HepG2 (cell line): ENCODE data around the gene BCL2A1. TPM values are rescaled to one million over a fixed set of nuclear protein-coding genes. Genes with fewer than 3 reads are reported as not detected.

ENCODE experiments used
- ATAC-seq: fragments of 200-7000 bp; cut with Tn5 transposase; 3 replicates; pipeline ENCODE4 v1.9.1; 2020; ENCODE audit warnings: mild to moderate bottlenecking, moderate library complexity
- BruUV-seq: library from RNA; stranded (reverse); fragments of 400-500 nt; replicated peaks from 2 replicates; lab custom pipeline; 2021; lab: Mats Ljungman, UMichigan
- CTCF ChIA-PET: fragments of 300-600 bp; formaldehyde crosslinking; extraction: SDS; loops from one replicate; lab custom pipeline; 2021; ENCODE audit warnings: low total read pairs, inconsistent platforms, low intra/inter-chr PET ratio; lab: Yijun Ruan, JAX
- POLR2A ChIA-PET: fragments of 350-600 bp; sonication (Branson Sonifier 250); formaldehyde crosslinking; loops from one replicate; lab custom pipeline; 2020; ENCODE audit warnings: antibody characterized with exemption, inconsistent platforms; lab: Yijun Ruan, JAX
- DNase-seq: peaks from one replicate; pipeline ENCODE4 v3.0.0-alpha.2; 2015; ENCODE audit warnings: low spot score
- FAIRE-seq: peaks from 3 replicates; lab custom pipeline; 2011; peaks lifted over from hg19 to GRCh38; lab: Jason Lieb, UNC
- H2AFZ ChIP-seq: one replicate; pipeline ENCODE4 v1.6.1; 2011; ENCODE audit warnings: low read length, inconsistent platforms
- H3K27ac ChIP-seq: fragments of 300-600 bp; 3 replicates; pipeline ENCODE4 v1.8.0; 2011; ENCODE audit warnings: mixed run types, mild to moderate bottlenecking, mixed read lengths, low read length, inconsistent platforms; ENCODE audit not compliant: insufficient read depth; ENCODE audit errors: extremely low read length
- H3K27me3 ChIP-seq, 2 experiments: fragments of 200-600 bp in 1 of 2; 2 replicates in 1 of 2; 3 replicates in 1 of 2; pipeline versions ENCODE4 v1.6.0 to v1.8.0; 2011; ENCODE audit warnings: low read length in 2 of 2, mild to moderate bottlenecking in 2 of 2, moderate library complexity in 2 of 2, inconsistent platforms in 1 of 2; ENCODE audit not compliant: insufficient read depth in 2 of 2, control insufficient read depth in 1 of 2
- H3K36me3 ChIP-seq, 2 experiments: fragments of 200-600 bp in 1 of 2; replicated peaks in 1 of 2; 2 replicates in 1 of 2; 3 replicates in 1 of 2; pipeline versions ENCODE4 v1.5.1 to v1.8.0; 2011; ENCODE audit warnings: low read length in 2 of 2, inconsistent platforms in 1 of 2; ENCODE audit not compliant: insufficient read depth in 2 of 2, control insufficient read depth in 1 of 2
- H3K4me1 ChIP-seq: 2 replicates; pipeline ENCODE4 v1.5.1; 2012; ENCODE audit warnings: low read length, inconsistent platforms; ENCODE audit not compliant: insufficient read depth
- H3K4me2 ChIP-seq: 2 replicates; pipeline ENCODE4 v1.6.0; 2011; ENCODE audit warnings: low read depth, low read length, inconsistent platforms
- H3K4me3 ChIP-seq, 3 experiments: fragments of 200-600 bp in 1 of 3; sonication (generic), shearing (Covaris generic) in 1 of 3; replicated peaks in 1 of 3; 2 replicates each; pipeline ENCODE4 v1.5.1; 2011 to 2016; ENCODE audit warnings: low read length in 3 of 3, inconsistent platforms in 2 of 3, low read depth in 2 of 3, mild to moderate bottlenecking in 2 of 3, control low read depth in 1 of 3, mixed read lengths in 1 of 3; ENCODE audit not compliant: insufficient read depth in 1 of 3
- H3K79me2 ChIP-seq: one replicate; pipeline ENCODE4 v1.6.1; 2011; ENCODE audit warnings: low read length, inconsistent platforms; ENCODE audit not compliant: insufficient read depth
- H3K9ac ChIP-seq: 2 replicates; pipeline ENCODE4 v1.6.0; 2011; ENCODE audit warnings: mild to moderate bottlenecking, low read depth, low read length, inconsistent platforms; ENCODE audit not compliant: insufficient read depth
- H3K9me3 ChIP-seq: 2 replicates; pipeline ENCODE4 v1.5.1; 2012; ENCODE audit warnings: mild to moderate bottlenecking, low read length
- H4K20me1 ChIP-seq: 2 replicates; pipeline ENCODE4 v1.6.0; 2011; ENCODE audit warnings: inconsistent platforms, mild to moderate bottlenecking, low read length, moderate library complexity; ENCODE audit not compliant: insufficient read depth
- ATM ChIP-seq: fragments of 450-650 bp; IDR thresholded peaks from 2 replicates; pipeline ENCODE4 v1.7.1; 2017; ENCODE audit warnings: mild to moderate bottlenecking, borderline replicate concordance
- CREM ChIP-seq, 2 experiments: sonication (generic) in 1 of 2; formaldehyde crosslinking in 1 of 2; IDR thresholded peaks; 2 replicates each; pipeline versions ENCODE4 v1.4.0 to v1.6.1; 2016 to 2020; ENCODE audit warnings: antibody characterized with exemption in 1 of 2, mild to moderate bottlenecking in 1 of 2, missing genetic modification reagents in 1 of 2
- JUNB ChIP-seq: sonication (generic); formaldehyde crosslinking; IDR thresholded peaks from 2 replicates; pipeline ENCODE4 v1.8.0; 2022; ENCODE audit warnings: missing genetic modification reagents, mild to moderate bottlenecking, borderline replicate concordance
- POLR2G ChIP-seq: fragments of 200-400 bp; formaldehyde crosslinking; IDR thresholded peaks from 2 replicates; pipeline ENCODE4 v1.6.1; 2018; ENCODE audit warnings: mild to moderate bottlenecking, low read depth, low read length, moderate library complexity
- PRDM4 ChIP-seq: sonication (generic); formaldehyde crosslinking; IDR thresholded peaks from 2 replicates; pipeline ENCODE4 v1.9.0; 2021; ENCODE audit warnings: missing genetic modification reagents, borderline replicate concordance
- SIX1 ChIP-seq: sonication (generic); formaldehyde crosslinking; IDR thresholded peaks from 2 replicates; pipeline ENCODE4 v1.4.0; 2020; ENCODE audit warnings: missing genetic modification reagents, borderline replicate concordance
- ZBTB20 ChIP-seq: sonication (generic); formaldehyde crosslinking; IDR thresholded peaks from 2 replicates; pipeline ENCODE4 v1.8.1; 2023; ENCODE audit warnings: missing genetic modification reagents, low read depth, mild to moderate bottlenecking, borderline replicate concordance
- ZNF34 ChIP-seq: sonication (generic); formaldehyde crosslinking; IDR thresholded peaks from 2 replicates; pipeline ENCODE4 v1.4.0; 2020; ENCODE audit warnings: mild to moderate bottlenecking, missing genetic modification reagents, borderline replicate concordance
- ZNF567 ChIP-seq: sonication (generic); formaldehyde crosslinking; IDR thresholded peaks from 2 replicates; pipeline ENCODE4 v1.8.1; 2023; ENCODE audit warnings: mild to moderate bottlenecking, missing genetic modification reagents, borderline replicate concordance
- ZNF660 ChIP-seq: sonication (generic); formaldehyde crosslinking; IDR thresholded peaks from 2 replicates; pipeline ENCODE4 v1.5.1; 2020; ENCODE audit warnings: mild to moderate bottlenecking, low read depth, missing genetic modification reagents, borderline replicate concordance
- ZNF816 ChIP-seq: sonication (generic); formaldehyde crosslinking; IDR thresholded peaks from 2 replicates; pipeline ENCODE4 v1.8.0; 2022; ENCODE audit warnings: missing genetic modification reagents, mild to moderate bottlenecking, borderline replicate concordance
- ZSCAN25 ChIP-seq: sonication (generic); formaldehyde crosslinking; IDR thresholded peaks from 2 replicates; pipeline ENCODE4 v1.8.0; 2022; ENCODE audit warnings: mild to moderate bottlenecking, missing genetic modification reagents
- WGBS: methylation state at CpG from one replicate; pipeline ENCODE4 v1.1.6; 2017; ENCODE audit warnings: low lambda C conversion rate; 5-methylcytosine and 5-hydroxymethylcytosine counted together
- in situ Hi-C: cut with HindIII; loops from 2 replicates; pipeline ENCODE4 v1.10.0; 2017; ENCODE audit warnings: low pct_unique_long_range_greater_than_20kb; ENCODE audit not compliant: extremely low pct_ligation_motif_present
- intact Hi-C: fragments of 100-400 bp; cut with micrococcal nuclease; formaldehyde crosslinking; loops from one replicate; pipeline ENCODE4 v1.10.0; 2022; ENCODE audit not compliant: unreplicated experiment
- polyA plus RNA-seq, 8 experiments: library from polyadenylated mRNA; depleted of rRNA in 3 of 8; stranded (reverse) in 7 of 8; unstranded in 1 of 8; fragments of >200 nt; fragmentation: Illumina TruSeq in 4 of 8; extraction: Trizol in 4 of 8; gene quantifications; 2 replicates each; pipeline versions ENCODE4 v1.2.1 to v1.2.3, GENCODE V29; 2011 to 2016; ENCODE audit warnings: low read depth in 4 of 8, missing spikeins in 1 of 8, mixed read lengths in 1 of 8; ENCODE audit not compliant: insufficient read depth in 1 of 8
- total RNA-seq, 5 experiments: library from RNA; depleted of rRNA; stranded (reverse); fragments of >200 nt; fragmentation: Illumina TruSeq; extraction: Trizol; gene quantifications; 2 replicates each; pipeline ENCODE4 v1.2.3, GENCODE V29; 2016; ENCODE audit warnings: low read depth in 1 of 5

Gene BCL2A1
- total and polyA plus RNA-seq, 2 of the 13 experiments (the other 11 are each of a cell fraction or from before 2014, with no cell fraction given) = 0.08 to 0.31 TPM

GRCh38 chr15:79969146-79969545 lies 1.9 kb downstream of the BCL2A1 start:
- in situ Hi-C loops = no loop called here
- no peak overlapping the region for H3K4me3 ChIP-seq
- intact Hi-C loops = no loop called here
- H3K4me2 ChIP-seq = no peak overlapping the region
- 90% methylated on average over 5 of the region's 5 CpGs for WGBS
- FAIRE-seq = no peak
- H4K20me1 ChIP-seq = no peaks in the 10 kb centered on the region
- H3K9me3 ChIP-seq = no peaks in the 10 kb centered on the region
- no peaks in the 10 kb centered on the region for H3K36me3 ChIP-seq
- no peak for TF ChIP-seq SIX1 (CRISPR knock-in tag)
- TF ChIP-seq ZSCAN25 (CRISPR knock-in tag) = no peak
- no peak for TF ChIP-seq JUNB
- no peak for TF ChIP-seq POLR2G
- no peak for TF ChIP-seq ZNF567 (CRISPR knock-in tag)
- no peak for TF ChIP-seq CREM (IDR thresholded peaks at IDR 0.05)
- TF ChIP-seq CREM (CRISPR knock-in tag; IDR thresholded peaks at IDR 0.05) = no peak
- no peak for TF ChIP-seq ATM
- no peak for TF ChIP-seq ZNF816 (CRISPR knock-in tag)
- no peak for TF ChIP-seq ZNF34 (CRISPR knock-in tag)
- TF ChIP-seq ZBTB20 (CRISPR knock-in tag) = no peak
- TF ChIP-seq PRDM4 (CRISPR knock-in tag) = no peak
- no peak for TF ChIP-seq ZNF660 (CRISPR knock-in tag)
- H3K79me2 ChIP-seq = no peaks in the 10 kb centered on the region
- POLR2A ChIA-PET = no interaction called here
- no peak for ATAC-seq
- no TSS peak for BruUV-seq
- no peak for DNase-seq
- CTCF ChIA-PET = no interaction called here
- no peak overlapping the region for H3K9ac ChIP-seq
- H3K27me3 ChIP-seq = no peaks in the 10 kb centered on the region
- no peak overlapping the region for H3K27ac ChIP-seq
- no peak overlapping the region for H2AFZ ChIP-seq
- peaks cover 65% of the 10 kb centered on the region for H3K4me1 ChIP-seq
